Liver (tissue), 9 donors: Measurements from ENCODE around the gene PTPN14. TPM values are rescaled to one million over a fixed set of nuclear protein-coding genes. Genes with fewer than 3 reads are reported as not detected.

Experiments
- DNase-seq: peaks from one replicate; pipeline ENCODE4 v3.0.0-alpha.2; 2017; ENCODE audit warnings: low spot score
- H3K27ac ChIP-seq, 2 donors: one replicate each; pipeline ENCODE4 v1.7.0; 2013; ENCODE audit warnings: inconsistent platforms in 2 of 2, low read length in 2 of 2, control low read depth in 1 of 2, low read depth in 1 of 2, mild to moderate bottlenecking in 1 of 2
- H3K27me3 ChIP-seq, 4 donors: one replicate each; pipeline versions ENCODE4 v1.6.1 to v1.7.0; 2013; ENCODE audit warnings: low read length in 3 of 4, inconsistent platforms in 1 of 4, mild to moderate bottlenecking in 1 of 4, moderate library complexity in 1 of 4; ENCODE audit not compliant: control insufficient read depth in 4 of 4, insufficient read depth in 4 of 4
- H3K36me3 ChIP-seq, 4 donors: one replicate each; pipeline versions ENCODE4 v1.6.1 to v1.7.0; 2013; ENCODE audit warnings: low read length in 3 of 4, mild to moderate bottlenecking in 3 of 4, low read depth in 1 of 4, moderate library complexity in 1 of 4; ENCODE audit not compliant: control insufficient read depth in 4 of 4, insufficient read depth in 3 of 4
- H3K4me1 ChIP-seq, 4 donors: one replicate each; pipeline versions ENCODE4 v1.6.1 to v1.7.0; 2013; ENCODE audit warnings: low read length in 3 of 4, mild to moderate bottlenecking in 3 of 4, moderate library complexity in 1 of 4; ENCODE audit not compliant: control insufficient read depth in 4 of 4, insufficient read depth in 4 of 4
- H3K4me3 ChIP-seq, 3 donors: one replicate each; pipeline versions ENCODE4 v1.6.1 to v1.7.0; 2013; ENCODE audit warnings: low read length in 3 of 3, control low read depth in 1 of 3, low read depth in 1 of 3, mild to moderate bottlenecking in 1 of 3
- H3K9ac ChIP-seq, 2 donors: one replicate each; pipeline ENCODE4 v1.7.0; 2013; ENCODE audit warnings: low read length in 2 of 2, mild to moderate bottlenecking in 2 of 2, moderate library complexity in 2 of 2, control low read depth in 1 of 2, low read depth in 1 of 2
- H3K9me3 ChIP-seq, 4 donors: one replicate each; pipeline versions ENCODE4 v1.6.1 to v1.7.0; 2013; ENCODE audit warnings: low read length in 3 of 4; ENCODE audit not compliant: control insufficient read depth in 4 of 4
- ATF3 ChIP-seq: IDR thresholded peaks from 2 replicates; pipeline ENCODE4 v1.6.1; 2016; ENCODE audit warnings: antibody characterized with exemption
- CTCF ChIP-seq: fragments of 150-350 bp; IDR thresholded peaks from 2 replicates; pipeline ENCODE4 v1.5.1; 2017; ENCODE audit warnings: improper control_type of control experiment, low read depth, low read length; ENCODE audit not compliant: missing input control
- EGR1 ChIP-seq, 2 donors: IDR thresholded peaks; 2 replicates each; pipeline ENCODE4 v1.6.1; 2016 to 2018; ENCODE audit warnings: antibody characterized with exemption in 2 of 2, low read depth in 2 of 2
- FOXA1 ChIP-seq: IDR thresholded peaks from 2 replicates; pipeline ENCODE4 v1.6.1; 2016; ENCODE audit warnings: antibody characterized with exemption
- FOXA2 ChIP-seq: IDR thresholded peaks from 2 replicates; pipeline ENCODE4 v1.6.1; 2016; ENCODE audit warnings: antibody characterized with exemption
- GABPA ChIP-seq, 2 donors: IDR thresholded peaks in 1 of 2; conservative IDR thresholded peaks in 1 of 2; 2 replicates each; pipeline ENCODE4 v1.6.1; 2016; ENCODE audit warnings: antibody characterized with exemption in 2 of 2, mild to moderate bottlenecking in 1 of 2, moderate library complexity in 1 of 2
- HNF4A ChIP-seq, 2 donors: conservative IDR thresholded peaks; 2 replicates each; pipeline ENCODE4 v1.6.1; 2016; ENCODE audit warnings: antibody characterized with exemption in 2 of 2, mild to moderate bottlenecking in 2 of 2
- HNF4G ChIP-seq: IDR thresholded peaks from 2 replicates; pipeline ENCODE4 v1.6.1; 2016; ENCODE audit warnings: antibody characterized with exemption
- JUND ChIP-seq, 2 donors: IDR thresholded peaks; 2 replicates each; pipeline ENCODE4 v1.6.1; 2016; ENCODE audit warnings: antibody characterized with exemption in 2 of 2
- MAX ChIP-seq: IDR thresholded peaks from 2 replicates; pipeline ENCODE4 v1.6.1; 2016; ENCODE audit warnings: antibody characterized with exemption
- NR2F2 ChIP-seq: IDR thresholded peaks from 2 replicates; pipeline ENCODE4 v1.6.1; 2016; ENCODE audit warnings: antibody characterized with exemption
- RAD21 ChIP-seq, 2 donors: IDR thresholded peaks; 2 replicates each; pipeline ENCODE4 v1.6.1; 2016; ENCODE audit warnings: antibody characterized with exemption in 2 of 2, mild to moderate bottlenecking in 2 of 2
- REST ChIP-seq: IDR thresholded peaks from 2 replicates; pipeline ENCODE4 v1.6.1; 2016; ENCODE audit warnings: antibody characterized with exemption, mild to moderate bottlenecking
- RXRA ChIP-seq, 2 donors: IDR thresholded peaks; 2 replicates each; pipeline ENCODE4 v1.6.1; 2017 to 2018; ENCODE audit warnings: antibody characterized with exemption in 2 of 2, mild to moderate bottlenecking in 1 of 2
- SP1 ChIP-seq: IDR thresholded peaks from 2 replicates; pipeline ENCODE4 v1.6.1; 2018; ENCODE audit warnings: antibody characterized with exemption, mild to moderate bottlenecking
- TAF1 ChIP-seq: conservative IDR thresholded peaks from 2 replicates; pipeline ENCODE4 v1.6.1; 2016; ENCODE audit warnings: antibody characterized with exemption, mild to moderate bottlenecking
- YY1 ChIP-seq: IDR thresholded peaks from 2 replicates; pipeline ENCODE4 v1.6.1; 2016; ENCODE audit warnings: antibody characterized with exemption, mild to moderate bottlenecking
- ZBTB33 ChIP-seq: IDR thresholded peaks from 2 replicates; pipeline ENCODE4 v1.6.1; 2016; ENCODE audit warnings: antibody characterized with exemption
- WGBS: extraction: QIAGEN DNeasy Blood & Tissue Kit; methylation state at CpG from one replicate; pipeline ENCODE4 v1.1.7; 2013; 5-methylcytosine and 5-hydroxymethylcytosine counted together
- polyA plus RNA-seq, 2 donors: library from polyadenylated mRNA; stranded (reverse) in 1 of 2; unstranded in 1 of 2; fragments of 200-250 nt in 1 of 2; fragments of >200 nt in 1 of 2; fragmentation: Nextera tagmentation in 1 of 2; extraction: Ambion mirVana in 1 of 2; gene quantifications; one replicate each; pipeline versions ENCODE4 v1.2.1 to v1.2.3, GENCODE V29; 2013 to 2015
- total RNA-seq, 2 donors: library from RNA; depleted of rRNA; stranded (reverse); fragments of >200 nt; gene quantifications; one replicate each; pipeline ENCODE4 v1.2.3, GENCODE V29; 2014
- donor health status: healthy.
- donor health status: healthy.
- donor health status: healthy.
- donor health status: healthy.
- donor health status: healthy.

PTPN14 gene
- total and polyA plus RNA-seq, 4 donors: 0.54 to 3.2 (median 1.5) TPM

- no peak for TF ChIP-seq JUND (IDR thresholded peaks at IDR 0.05)
- TF ChIP-seq RXRA (IDR thresholded peaks at IDR 0.05): no peak
- no peak for TF ChIP-seq RAD21 (IDR thresholded peaks at IDR 0.05)
- TF ChIP-seq REST: no peak
- no peak for TF ChIP-seq FOXA2
- TF ChIP-seq YY1: no peak
- TF ChIP-seq MAX: no peak
Measured at GRCh38 chr1:214516434-214517326, 34.7 kb downstream of the PTPN14 start (continued).

GRCh38 chr1:214515544-214516433 lies 35.6 kb downstream of the PTPN14 start:
- no peaks in the 10 kb centered on the region for H3K27me3 ChIP-seq
- H3K27ac ChIP-seq: no peak overlapping the region
- no peak for DNase-seq
- H3K4me1 ChIP-seq: no peaks in the 10 kb centered on the region
- no peak overlapping the region for H3K9ac ChIP-seq
- no peaks in the 10 kb centered on the region for H3K9me3 ChIP-seq
- 61% methylated on average over 3 of the region's 3 CpGs for WGBS
- H3K4me3 ChIP-seq: no peak overlapping the region
- no peaks in the 10 kb centered on the region for H3K36me3 ChIP-seq
- no peak for TF ChIP-seq RXRA (IDR thresholded peaks at IDR 0.05)
- no peak for TF ChIP-seq NR2F2
- TF ChIP-seq MAX: no peak
- no peak for TF ChIP-seq ZBTB33
- no peak for TF ChIP-seq ATF3
- TF ChIP-seq SP1: no peak
- TF ChIP-seq HNF4G: no peak
- no peak for TF ChIP-seq TAF1
- TF ChIP-seq GABPA (IDR thresholded peaks at IDR 0.05 in 1 of 2, conservative IDR thresholded peaks at IDR 0.05 in 1 of 2): no peak
- TF ChIP-seq RAD21 (IDR thresholded peaks at IDR 0.05): no peak
- no peak for TF ChIP-seq HNF4A (conservative IDR thresholded peaks at IDR 0.05)
- TF ChIP-seq YY1: no peak
- TF ChIP-seq FOXA2: no peak
- no peak for TF ChIP-seq EGR1 (IDR thresholded peaks at IDR 0.05; ENCODE audit: low read depth in 2 of 2)
- TF ChIP-seq REST: no peak
- TF ChIP-seq CTCF: no peak
- TF ChIP-seq JUND (IDR thresholded peaks at IDR 0.05): no peak
- TF ChIP-seq FOXA1: no peak
